GM18873 (cell line): ENCODE results near the gene HK1.
"Not testable (repeated sequence)": the region's sequence is repeated elsewhere in the genome, so short reads cannot be mapped to it uniquely, and the experiment has no call there.

Source experiments
- ATAC-seq: cut with Tn5 transposase; IDR thresholded peaks from one replicate; pipeline ENCODE4 v1.9.1; 2021; ENCODE audit warnings: mild to moderate bottlenecking, moderate library complexity, moderate number of reproducible peaks; ENCODE audit not compliant: unreplicated experiment, low FRiP score

The HK1 gene

DNA sequence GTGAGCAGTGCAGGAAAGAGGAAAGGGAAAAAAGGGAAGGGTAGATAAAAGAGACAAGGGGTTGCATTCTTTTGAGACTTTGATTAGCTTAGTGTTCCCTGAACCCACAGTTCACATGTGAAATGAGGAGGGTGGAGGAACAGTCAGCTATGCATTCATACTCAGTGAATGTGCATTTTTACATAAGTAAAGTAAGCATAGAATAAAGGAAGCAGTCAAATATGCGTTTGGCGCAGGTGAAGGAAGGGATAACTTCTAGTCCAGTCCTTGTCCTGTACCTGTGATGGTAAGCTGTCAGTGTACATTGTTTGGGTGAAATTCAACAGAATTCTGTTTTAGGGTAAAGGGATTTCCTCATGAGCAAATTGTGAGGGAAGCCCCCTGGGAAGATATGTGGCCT is 28.1 kb downstream of the HK1 start:
- no peak for ATAC-seq

DNA sequence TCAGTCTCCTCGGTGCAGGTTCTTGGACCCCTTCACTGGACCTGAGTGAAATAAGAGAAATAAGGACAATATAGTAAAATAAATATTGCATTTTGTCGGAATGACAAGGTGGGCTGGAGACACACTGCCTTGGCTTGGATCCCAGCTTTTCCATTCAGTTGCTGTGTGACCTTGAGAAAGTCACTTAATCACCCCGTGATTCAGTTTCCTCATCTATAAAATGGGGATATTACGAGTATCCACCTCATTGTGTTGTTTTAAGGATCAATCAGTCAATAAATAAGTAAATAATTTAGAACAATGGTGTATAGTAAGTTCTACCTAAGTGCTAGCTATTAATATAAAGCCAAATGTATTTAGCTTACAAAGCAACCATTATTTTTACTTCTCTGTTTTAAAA is 29.1 kb downstream of the HK1 start:
- no peak for ATAC-seq

GRCh38 chr10:69308304-69308703 is 30.0 kb downstream of the HK1 start:
- not testable (repeated sequence) for ATAC-seq

DNA sequence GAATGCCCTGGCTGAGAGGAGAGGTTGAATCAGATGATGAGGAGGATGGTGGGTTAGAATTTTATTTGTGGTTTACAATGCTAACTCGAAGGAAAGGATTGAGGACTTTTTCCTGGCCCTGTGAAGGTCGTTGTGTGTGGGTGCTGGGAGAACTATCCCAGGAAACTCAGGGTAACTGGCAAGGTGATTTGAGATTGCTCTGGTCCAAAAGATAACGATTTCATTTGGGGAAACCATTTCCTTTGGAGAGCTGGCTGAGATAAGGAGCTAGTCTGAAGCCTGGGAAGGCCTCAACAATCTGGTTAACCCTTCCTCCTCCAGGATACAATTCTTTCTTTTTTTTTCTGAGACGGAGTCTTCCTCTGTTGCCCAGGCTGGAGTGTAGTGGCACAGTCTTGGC is 33.0 kb downstream of the HK1 start:
- no peak for ATAC-seq

DNA sequence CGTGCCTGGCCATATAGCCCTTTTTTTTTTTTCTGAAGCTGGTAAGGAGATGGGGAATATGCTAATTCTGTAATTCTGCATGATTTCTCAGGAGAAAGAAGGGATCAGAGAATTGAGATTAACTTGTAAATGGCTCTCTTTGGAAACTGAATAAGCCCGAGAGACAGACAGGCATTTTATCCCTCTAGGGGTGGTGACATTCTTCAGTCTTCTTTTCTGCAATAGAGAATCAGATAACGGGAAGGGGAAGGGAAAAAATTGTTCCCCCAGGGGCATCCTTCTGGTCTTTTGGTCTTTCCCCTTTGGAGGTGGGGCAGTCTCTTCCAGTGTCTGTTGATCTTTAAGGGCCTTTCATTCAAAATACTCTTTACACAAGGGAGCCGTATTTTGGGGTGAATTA is 34.2 kb downstream of the HK1 start:
- no peak for ATAC-seq

- no peak for ATAC-seq
Observed at GRCh38 chr10:69315100-69315542, 36.8 kb downstream of the HK1 start.

- no peak for ATAC-seq
Observed at GRCh38 chr10:69315610-69316312, 37.5 kb downstream of the HK1 start.

DNA sequence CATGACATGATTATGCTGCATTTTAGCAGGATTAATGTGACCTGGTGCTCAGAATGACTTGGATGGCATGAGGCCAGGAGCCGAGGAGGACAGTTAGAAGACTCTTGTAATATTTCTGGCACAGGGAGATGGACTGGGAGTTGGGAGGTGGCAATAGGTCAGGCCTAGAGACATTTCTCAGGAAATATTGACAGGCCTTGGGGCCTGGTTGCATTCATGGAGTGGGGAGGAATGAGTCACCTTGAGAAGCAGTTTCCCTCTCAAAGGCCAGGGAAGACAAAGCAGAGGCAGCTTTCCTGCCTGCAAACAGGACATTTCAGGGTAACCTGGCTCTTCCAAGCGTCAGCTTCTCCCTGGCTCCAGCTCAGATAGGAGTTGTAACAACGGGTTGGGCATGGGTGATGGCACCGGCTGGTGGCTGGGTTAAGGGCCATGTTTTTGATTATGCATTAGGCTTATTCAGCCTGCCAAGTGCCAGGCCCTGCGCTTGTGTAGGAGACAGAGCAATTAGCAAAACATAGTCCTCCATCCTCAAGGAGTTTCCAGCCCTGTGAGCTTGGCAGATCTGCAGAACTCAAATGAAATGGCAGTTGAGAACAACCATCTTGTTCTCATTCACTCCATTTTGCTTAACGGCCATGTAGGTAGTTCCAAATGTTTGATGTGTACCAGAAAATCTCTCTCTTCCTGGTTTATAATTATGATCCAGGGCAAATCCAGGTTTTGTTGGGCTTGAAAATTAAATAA is 38.2 kb downstream of the HK1 start:
- ATAC-seq = no peak

GRCh38 chr10:69317175-69317604 is 38.9 kb downstream of the HK1 start:
- ATAC-seq = peak; percentile 45

DNA sequence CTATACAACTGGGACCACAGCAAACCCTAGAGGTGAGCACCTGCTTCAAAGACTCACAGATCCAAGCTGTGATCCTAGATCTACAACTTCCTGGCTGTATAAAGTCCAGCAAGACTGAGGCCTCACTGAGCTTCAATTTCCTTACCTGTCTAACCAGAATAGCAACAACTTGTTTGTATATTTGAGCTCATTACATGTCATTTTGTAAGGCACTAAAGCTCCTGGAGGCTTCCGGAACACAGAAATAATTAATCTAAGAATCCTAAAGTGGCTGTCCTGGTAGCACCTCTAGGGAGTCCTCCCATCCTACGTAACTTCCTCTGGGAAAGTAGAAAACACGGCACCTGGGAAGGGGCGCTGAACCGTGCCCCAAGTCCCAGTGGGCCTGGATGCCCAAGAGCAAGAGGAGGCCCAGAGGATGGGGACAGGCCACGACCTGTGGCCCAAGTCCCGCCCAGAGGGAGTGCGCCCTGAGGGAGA is 39.4 kb downstream of the HK1 start:
- peak; percentile 10 for ATAC-seq

DNA sequence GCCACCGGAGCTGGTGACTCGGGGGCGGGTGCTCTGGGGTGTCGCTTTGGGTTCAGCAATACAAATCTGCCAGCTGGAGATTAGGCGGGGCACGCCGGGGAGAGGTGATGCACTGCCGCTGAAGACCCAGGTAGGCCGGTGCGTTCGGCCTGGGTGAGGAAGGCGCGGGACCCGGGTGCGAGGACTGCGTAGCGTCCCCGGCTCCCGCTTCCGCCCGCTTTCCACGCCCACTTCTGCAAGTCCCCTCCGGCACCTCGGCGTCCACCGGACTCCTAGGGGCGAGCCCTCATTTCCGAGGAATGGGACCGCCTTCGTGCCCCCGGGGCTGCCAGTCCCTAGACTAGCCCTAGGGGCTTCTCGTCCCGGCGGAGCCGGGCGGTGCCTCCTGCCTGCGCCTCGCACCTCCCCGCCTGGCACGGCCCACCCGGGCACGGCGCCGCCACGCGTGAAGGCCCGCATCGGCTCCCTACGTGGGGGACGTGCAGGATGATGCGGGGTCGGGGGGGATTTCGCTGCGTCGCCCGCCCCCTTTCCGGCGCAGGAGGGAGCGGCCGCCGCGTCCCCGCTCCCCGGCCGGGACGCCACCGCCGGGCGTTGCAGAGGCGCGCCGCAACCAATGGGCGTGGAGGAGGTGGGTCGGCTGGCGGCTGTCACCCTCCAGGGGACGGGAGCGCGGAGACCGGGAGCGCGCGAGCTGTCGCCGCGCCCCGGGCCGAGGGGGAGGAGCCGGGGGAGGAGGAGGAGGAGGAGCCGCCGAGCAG is 40.0 kb downstream of the HK1 start:
- ATAC-seq = peak; percentile 57

- peak; percentile 10 for ATAC-seq
Observed at GRCh38 chr10:69318867-69319727, 40.8 kb downstream of the HK1 start.

DNA sequence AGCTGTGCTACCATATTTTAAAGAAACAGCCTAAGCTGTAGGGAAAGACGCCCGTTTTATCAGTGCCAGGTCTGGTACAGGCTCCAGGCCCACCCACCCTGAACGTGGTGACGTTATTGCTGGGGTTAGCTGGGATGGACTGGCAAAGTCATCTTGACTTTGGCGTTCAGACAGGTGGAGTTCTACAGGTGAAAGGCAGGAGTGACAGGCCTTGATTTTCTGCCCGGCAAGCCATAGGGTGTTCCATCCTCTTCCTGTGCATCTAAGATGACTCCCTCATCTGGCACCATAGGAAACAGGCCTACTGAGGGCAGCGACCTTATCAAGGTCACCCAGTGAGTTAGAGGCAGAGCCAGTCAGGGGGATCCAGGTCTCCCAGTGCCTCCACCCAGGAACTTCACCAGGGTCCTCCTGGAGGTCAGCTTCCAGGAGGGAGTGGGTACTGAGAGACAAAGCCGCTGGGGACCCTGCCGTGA is 41.6 kb downstream of the HK1 start:
- no peak for ATAC-seq

DNA sequence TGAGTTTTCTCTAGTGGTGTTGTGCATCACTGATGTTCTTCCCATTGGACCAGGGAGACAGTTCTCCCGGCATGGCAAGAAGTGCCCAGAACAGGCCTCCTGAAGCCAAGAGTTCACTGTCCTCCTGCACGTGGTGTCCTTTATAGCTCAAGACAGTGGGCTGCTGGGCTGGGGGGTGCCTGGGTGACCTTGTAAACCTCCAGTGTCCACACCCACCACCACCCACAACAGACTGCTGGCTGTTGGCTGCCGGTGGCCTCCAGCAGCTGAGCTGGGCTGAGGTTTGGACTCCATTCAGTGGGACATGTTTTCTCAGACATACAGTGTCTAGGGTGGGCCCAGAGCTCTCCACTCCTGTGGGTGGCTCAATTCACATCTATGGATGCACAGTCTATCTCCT is 42.2 kb downstream of the HK1 start:
- ATAC-seq = no peak

- no peak for ATAC-seq
Observed at GRCh38 chr10:69321039-69321715, 42.9 kb downstream of the HK1 start.

- ATAC-seq = no peak
Observed at GRCh38 chr10:69321865-69322264, 43.6 kb downstream of the HK1 start.

- not testable (repeated sequence) for ATAC-seq
Observed at GRCh38 chr10:69322346-69322745, 44.0 kb downstream of the HK1 start.

DNA sequence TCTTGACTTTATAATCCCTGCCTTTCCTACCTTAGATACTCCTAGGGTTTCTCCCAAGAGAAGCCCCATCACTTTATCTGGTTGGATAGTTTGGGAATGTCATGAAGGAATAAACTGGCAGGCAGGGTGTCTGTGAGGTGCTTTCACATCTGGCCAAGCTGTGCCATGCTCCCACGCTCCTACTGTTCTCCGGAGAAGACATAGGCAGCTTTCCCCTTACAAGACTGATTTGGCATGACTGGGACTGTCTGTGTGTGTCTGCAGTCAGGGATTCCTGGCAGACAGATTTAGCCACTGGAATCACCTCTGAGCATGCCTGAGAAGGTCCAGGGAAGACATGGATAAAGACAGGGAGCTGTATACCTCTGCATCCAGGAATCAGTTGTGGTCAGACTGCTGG is 45.3 kb downstream of the HK1 start:
- no peak for ATAC-seq

DNA sequence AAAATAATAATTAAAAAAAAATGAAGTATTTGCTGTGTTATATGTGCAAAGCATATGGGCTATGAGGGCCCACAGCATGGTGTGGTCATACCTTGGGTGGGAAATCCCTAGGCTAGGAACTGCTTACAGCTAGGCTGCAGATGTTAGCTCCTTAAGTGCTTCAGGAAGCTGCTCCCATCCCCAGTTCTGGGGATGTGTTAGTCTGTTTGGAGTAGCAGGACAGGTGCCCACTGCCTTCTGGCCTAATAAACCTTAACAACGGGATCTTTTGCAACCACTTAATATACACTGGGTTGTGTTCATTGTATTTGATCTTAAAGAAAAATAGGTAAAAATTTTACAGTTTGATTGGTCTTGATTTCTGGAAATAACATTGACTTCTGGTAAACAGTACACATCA is 46.3 kb downstream of the HK1 start:
- ATAC-seq = no peak
